ENCODE results near the gene CIB4. TPM values are rescaled to one million over a fixed set of nuclear protein-coding genes. Genes with fewer than 3 reads are reported as not detected.

CIB4 gene
- total and polyA plus RNA-seq, 2 of the 13 experiments (the other 11 are each of a cell fraction or from before 2014, with no cell fraction given): not detected

DNA sequence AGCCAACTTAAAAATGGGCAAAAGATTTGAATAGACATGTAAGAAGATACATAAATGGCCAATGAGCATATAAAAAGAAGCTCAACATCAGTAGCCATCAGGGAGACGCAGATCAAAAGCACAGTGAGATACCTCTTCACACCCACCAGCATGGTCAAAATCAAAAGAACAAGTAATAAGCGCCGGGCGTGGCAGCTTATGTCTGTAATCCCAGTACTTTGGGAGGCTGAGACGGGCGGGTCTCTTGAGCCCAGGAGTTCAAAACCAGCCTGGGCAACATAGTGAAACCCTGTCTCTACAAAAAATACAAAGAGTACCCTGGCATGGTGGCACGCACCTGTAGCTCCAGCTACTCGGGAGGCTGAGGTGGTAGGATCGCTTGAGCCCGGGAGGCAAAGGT, 4.6 kb upstream of the CIB4 start:
- in situ Hi-C loops (cut with HindIII; ENCODE audit: extremely low pct_ligation_motif_present, low pct_unique_long_range_greater_than_20kb) (no loop called here), intact Hi-C loops (cut with micrococcal nuclease; ENCODE audit: unreplicated experiment) (no loop called here)
- FAIRE-seq (no peak), DNase-seq (ENCODE audit: low spot score) (no peak), ATAC-seq (no peak)
- Histone ChIP-seq H4K20me1 (ENCODE audit: insufficient read depth, low read length) (no peaks in the 10 kb centered on the region), H3K27me3 (ENCODE audit: control insufficient read depth in 1 of 2, insufficient read depth in 2 of 2, low read length in 2 of 2) (peaks cover 11 to 81% of the 10 kb centered on the region in 2 experiments), H3K4me1 (ENCODE audit: insufficient read depth, low read length) (no peaks in the 10 kb centered on the region), H3K9me3 (ENCODE audit: low read length) (no peaks in the 10 kb centered on the region), H3K4me2 (ENCODE audit: low read depth, low read length) (no peak overlapping the region), H3K9ac (ENCODE audit: insufficient read depth, low read depth, low read length) (no peak overlapping the region), H3K4me3 (replicated peaks in 1 of 3; ENCODE audit: insufficient read depth in 1 of 3, low read depth in 2 of 3, low read length in 3 of 3) (no peak overlapping the region), H3K27ac (ENCODE audit: extremely low read length, insufficient read depth, low read length) (no peak overlapping the region), H3K36me3 (replicated peaks in 1 of 2; ENCODE audit: control insufficient read depth in 1 of 2, insufficient read depth in 2 of 2, low read length in 2 of 2) (no peaks in the 10 kb centered on the region), H3K79me2 (ENCODE audit: insufficient read depth, low read length) (no peaks in the 10 kb centered on the region), H2AFZ (ENCODE audit: low read length) (no peak overlapping the region)
- WGBS (ENCODE audit: low lambda C conversion rate): 16% methylated on average over 10 of the region's 10 CpGs
- ChIA-PET POLR2A (no interaction called here), CTCF (ENCODE audit: low intra/inter-chr PET ratio, low total read pairs) (no interaction called here)
- BruUV-seq (replicated peaks): no TSS peak
- TF ChIP-seq ZNF660 (CRISPR knock-in tag; IDR thresholded peaks at IDR 0.05; ENCODE audit: borderline replicate concordance, low read depth) (no peak), MAFF (IDR thresholded peaks at IDR 0.05; ENCODE audit: low read depth, low read length) (no peak), REST (IDR thresholded peaks at IDR 0.05; ENCODE audit: borderline replicate concordance in 1 of 2, low read depth in 1 of 2, low read length in 2 of 2) (no peak), NFE2L2 (IDR thresholded peaks at IDR 0.05; ENCODE audit: low read length) (no peak), ZSCAN29 (CRISPR knock-in tag; conservative IDR thresholded peaks at IDR 0.05) (no peak), CREB3 (CRISPR knock-in tag; IDR thresholded peaks at IDR 0.05) (no peak), ZNF552 (CRISPR knock-in tag; IDR thresholded peaks at IDR 0.05; ENCODE audit: borderline replicate concordance) (no peak), POLR2AphosphoS2 (IDR thresholded peaks at IDR 0.05; ENCODE audit: low read depth, low read length) (no peak), ZFX (CRISPR knock-in tag; IDR thresholded peaks at IDR 0.05; ENCODE audit: low read depth) (no peak), NCOA2 (CRISPR knock-in tag; IDR thresholded peaks at IDR 0.05) (no peak), ZNF530 (CRISPR knock-in tag; IDR thresholded peaks at IDR 0.05; ENCODE audit: low read depth) (no peak), CENPX (CRISPR knock-in tag; IDR thresholded peaks at IDR 0.05) (no peak)
- TF ChIP-seq, protein P1, sequence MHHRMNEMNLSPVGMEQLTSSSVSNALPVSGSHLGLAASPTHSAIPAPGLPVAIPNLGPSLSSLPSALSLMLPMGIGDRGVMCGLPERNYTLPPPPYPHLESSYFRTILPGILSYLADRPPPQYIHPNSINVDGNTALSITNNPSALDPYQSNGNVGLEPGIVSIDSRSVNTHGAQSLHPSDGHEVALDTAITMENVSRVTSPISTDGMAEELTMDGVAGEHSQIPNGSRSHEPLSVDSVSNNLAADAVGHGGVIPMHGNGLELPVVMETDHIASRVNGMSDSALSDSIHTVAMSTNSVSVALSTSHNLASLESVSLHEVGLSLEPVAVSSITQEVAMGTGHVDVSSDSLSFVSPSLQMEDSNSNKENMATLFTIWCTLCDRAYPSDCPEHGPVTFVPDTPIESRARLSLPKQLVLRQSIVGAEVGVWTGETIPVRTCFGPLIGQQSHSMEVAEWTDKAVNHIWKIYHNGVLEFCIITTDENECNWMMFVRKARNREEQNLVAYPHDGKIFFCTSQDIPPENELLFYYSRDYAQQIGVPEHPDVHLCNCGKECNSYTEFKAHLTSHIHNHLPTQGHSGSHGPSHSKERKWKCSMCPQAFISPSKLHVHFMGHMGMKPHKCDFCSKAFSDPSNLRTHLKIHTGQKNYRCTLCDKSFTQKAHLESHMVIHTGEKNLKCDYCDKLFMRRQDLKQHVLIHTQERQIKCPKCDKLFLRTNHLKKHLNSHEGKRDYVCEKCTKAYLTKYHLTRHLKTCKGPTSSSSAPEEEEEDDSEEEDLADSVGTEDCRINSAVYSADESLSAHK (CRISPR knock-in tag; IDR thresholded peaks at IDR 0.05; ENCODE audit: borderline replicate concordance): no peak
- TF ChIP-seq, protein P2, sequence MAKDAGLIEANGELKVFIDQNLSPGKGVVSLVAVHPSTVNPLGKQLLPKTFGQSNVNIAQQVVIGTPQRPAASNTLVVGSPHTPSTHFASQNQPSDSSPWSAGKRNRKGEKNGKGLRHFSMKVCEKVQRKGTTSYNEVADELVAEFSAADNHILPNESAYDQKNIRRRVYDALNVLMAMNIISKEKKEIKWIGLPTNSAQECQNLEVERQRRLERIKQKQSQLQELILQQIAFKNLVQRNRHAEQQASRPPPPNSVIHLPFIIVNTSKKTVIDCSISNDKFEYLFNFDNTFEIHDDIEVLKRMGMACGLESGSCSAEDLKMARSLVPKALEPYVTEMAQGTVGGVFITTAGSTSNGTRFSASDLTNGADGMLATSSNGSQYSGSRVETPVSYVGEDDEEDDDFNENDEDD (CRISPR knock-in tag; IDR thresholded peaks at IDR 0.05; ENCODE audit: borderline replicate concordance): no peak
- TF ChIP-seq, protein P3, sequence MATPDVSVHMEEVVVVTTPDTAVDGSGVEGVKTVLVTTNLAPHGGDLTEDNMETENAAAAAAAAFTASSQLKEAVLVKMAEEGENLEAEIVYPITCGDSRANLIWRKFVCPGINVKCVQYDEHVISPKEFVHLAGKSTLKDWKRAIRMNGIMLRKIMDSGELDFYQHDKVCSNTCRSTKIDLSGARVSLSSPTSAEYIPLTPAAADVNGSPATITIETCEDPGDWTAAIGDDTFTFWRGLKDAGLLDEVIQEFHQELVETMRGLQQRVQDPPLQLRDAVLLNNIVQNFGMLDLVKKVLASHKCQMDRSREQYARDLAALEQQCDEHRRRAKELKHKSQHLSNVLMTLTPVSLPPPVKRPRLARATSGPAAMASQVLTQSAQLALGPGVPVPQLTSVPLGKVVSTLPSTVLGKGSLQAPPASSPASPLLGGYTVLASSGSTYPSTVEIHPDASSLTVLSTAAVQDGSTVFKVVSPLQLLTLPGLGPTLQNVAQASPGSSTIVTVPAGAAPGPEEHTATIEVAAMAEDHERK (CRISPR knock-in tag; IDR thresholded peaks at IDR 0.05; ENCODE audit: low read depth): no peak

Data from HepG2 (cell line).